Neutrophil (primary cell): ENCODE results near the gene ALPG.

ENCODE experiments used
- H3K27ac ChIP-seq: fragments of 200-600 bp; sonication (generic); 2 replicates; pipeline ENCODE4 v1.5.1; 2016; ENCODE audit warnings: mild to moderate bottlenecking, moderate library complexity
- H3K27me3 ChIP-seq: fragments of 200-600 bp; sonication (generic); 2 replicates; pipeline ENCODE4 v1.6.0; 2016; ENCODE audit warnings: mild to moderate bottlenecking
- H3K36me3 ChIP-seq: fragments of 200-600 bp; sonication (generic); 2 replicates; pipeline ENCODE4 v1.5.1; 2017
- H3K4me1 ChIP-seq, 2 experiments: fragments of 200-600 bp in 1 of 2; sonication (generic) in 1 of 2; 1 replicate in 1 of 2; 2 replicates in 1 of 2; pipeline versions ENCODE4 v1.5.1 to v1.6.1; 2013 to 2016; ENCODE audit warnings: low read depth in 1 of 2, low read length in 1 of 2, mild to moderate bottlenecking in 1 of 2, moderate library complexity in 1 of 2; ENCODE audit not compliant: control insufficient read depth in 1 of 2, insufficient read depth in 1 of 2
- H3K4me3 ChIP-seq, 2 experiments: fragments of 200-600 bp in 1 of 2; sonication (generic) in 1 of 2; 1 replicate in 1 of 2; 2 replicates in 1 of 2; pipeline ENCODE4 v1.5.1; 2013 to 2016; ENCODE audit warnings: low read depth in 1 of 2, low read length in 1 of 2, mild to moderate bottlenecking in 1 of 2, moderate library complexity in 1 of 2
- H3K9me3 ChIP-seq: fragments of 200-600 bp; sonication (generic); 2 replicates; pipeline ENCODE4 v1.5.1; 2016
- CTCF ChIP-seq: fragments of 200-600 bp; sonication (generic); IDR thresholded peaks from 2 replicates; pipeline ENCODE4 v1.5.1; 2016; ENCODE audit warnings: antibody characterized with exemption

Gene ALPG

GRCh38 chr2:232417489-232417888, 10.8 kb downstream of the ALPG start:
- no peak for TF ChIP-seq CTCF
- H3K4me1 ChIP-seq = no peaks in the 10 kb centered on the region
- no peaks in the 10 kb centered on the region for H3K36me3 ChIP-seq
- no peak overlapping the region for H3K27ac ChIP-seq
- peaks cover 7% of the 10 kb centered on the region for H3K9me3 ChIP-seq
- peaks cover 95% of the 10 kb centered on the region for H3K27me3 ChIP-seq
- H3K4me3 ChIP-seq = no peak overlapping the region

GRCh38 chr2:232418056-232418455, 11.4 kb downstream of the ALPG start:
- H3K27me3 ChIP-seq = peaks cover 95% of the 10 kb centered on the region
- H3K4me3 ChIP-seq = no peak overlapping the region
- no peak for TF ChIP-seq CTCF
- H3K9me3 ChIP-seq = peaks cover 7% of the 10 kb centered on the region
- H3K27ac ChIP-seq = no peak overlapping the region
- no peaks in the 10 kb centered on the region for H3K4me1 ChIP-seq
- no peaks in the 10 kb centered on the region for H3K36me3 ChIP-seq

- Histone ChIP-seq H3K27ac (no peak overlapping the region), H3K4me3 (no peak overlapping the region), H3K36me3 (no peaks in the 10 kb centered on the region), H3K4me1 (no peaks in the 10 kb centered on the region), H3K27me3 (peaks cover 93% of the 10 kb centered on the region), H3K9me3 (peaks cover 7% of the 10 kb centered on the region)
- TF ChIP-seq CTCF = no peak
These were observed 12.0 kb downstream of the ALPG start for GRCh38 chr2:232418466-232419244.

- Histone ChIP-seq H3K4me1 (no peaks in the 10 kb centered on the region), H3K36me3 (no peaks in the 10 kb centered on the region), H3K27me3 (peaks cover 93% of the 10 kb centered on the region), H3K27ac (no peak overlapping the region), H3K4me3 (no peak overlapping the region), H3K9me3 (peaks cover 7% of the 10 kb centered on the region)
- TF ChIP-seq CTCF = no peak
These were observed 12.8 kb downstream of the ALPG start for GRCh38 chr2:232419245-232420072.

GRCh38 chr2:232420073-232420454, 13.4 kb downstream of the ALPG start:
- H3K4me3 ChIP-seq = no peak overlapping the region
- H3K36me3 ChIP-seq = no peaks in the 10 kb centered on the region
- no peaks in the 10 kb centered on the region for H3K4me1 ChIP-seq
- TF ChIP-seq CTCF = no peak
- H3K9me3 ChIP-seq = peaks cover 7% of the 10 kb centered on the region
- peaks cover 94% of the 10 kb centered on the region for H3K27me3 ChIP-seq
- H3K27ac ChIP-seq = no peak overlapping the region
